HepG2 (cell line): ENCODE results near the gene NFS1. TPM values are rescaled to one million over a fixed set of nuclear protein-coding genes. Genes with fewer than 3 reads are reported as not detected.

ENCODE experiments used
- BHLHE40 ChIP-seq: IDR thresholded peaks from 2 replicates; pipeline ENCODE4 v1.6.1; 2011; ENCODE audit warnings: low read length, improper control_type of control experiment
- DMAP1 ChIP-seq: IDR thresholded peaks from 2 replicates; pipeline ENCODE4 v1.6.1; 2016
- ELF3 ChIP-seq: IDR thresholded peaks from 2 replicates; pipeline ENCODE4 v1.6.1; 2016; ENCODE audit warnings: missing genetic modification reagents, missing compliant biosample characterization
- FOXA1 ChIP-seq, 2 experiments: fragments of 450-650 bp in 1 of 2; sonication (generic) in 1 of 2; formaldehyde crosslinking in 1 of 2; IDR thresholded peaks; 2 replicates each; pipeline versions ENCODE4 v1.4.0 to v1.6.1; 2016 to 2020; ENCODE audit warnings: missing genetic modification reagents in 1 of 2
- GTF3A ChIP-seq: sonication (generic); formaldehyde crosslinking; conservative IDR thresholded peaks from 2 replicates; pipeline ENCODE4 v1.4.0; 2020; ENCODE audit warnings: mild to moderate bottlenecking, missing genetic modification reagents
- HMG20A ChIP-seq: IDR thresholded peaks from 2 replicates; pipeline ENCODE4 v1.6.1; 2016; ENCODE audit warnings: borderline replicate concordance
- RXRB ChIP-seq: IDR thresholded peaks from 2 replicates; pipeline ENCODE4 v1.6.1; 2016; ENCODE audit warnings: borderline replicate concordance, missing genetic modification reagents, missing compliant biosample characterization
- SAP130 ChIP-seq: IDR thresholded peaks from 2 replicates; pipeline ENCODE4 v1.6.1; 2016; ENCODE audit warnings: low read depth
- SMAD9 ChIP-seq: sonication (generic); formaldehyde crosslinking; IDR thresholded peaks from 2 replicates; pipeline ENCODE4 v1.5.1; 2020; ENCODE audit warnings: mild to moderate bottlenecking, missing genetic modification reagents
- ZBTB7A ChIP-seq: sonication (generic); formaldehyde crosslinking; IDR thresholded peaks from 2 replicates; pipeline ENCODE4 v1.8.0; 2022; ENCODE audit warnings: mild to moderate bottlenecking, missing genetic modification reagents
- ZBTB8A ChIP-seq: sonication (generic); formaldehyde crosslinking; IDR thresholded peaks from 2 replicates; pipeline ENCODE4 v1.4.0; 2020; ENCODE audit warnings: mild to moderate bottlenecking, low read depth, missing genetic modification reagents, borderline replicate concordance
- ZNF674 ChIP-seq: sonication (generic); formaldehyde crosslinking; IDR thresholded peaks from 2 replicates; pipeline ENCODE4 v1.5.0; 2020; ENCODE audit warnings: low read depth, mild to moderate bottlenecking, missing genetic modification reagents
- polyA plus RNA-seq, 8 experiments: library from polyadenylated mRNA; depleted of rRNA in 3 of 8; stranded (reverse) in 7 of 8; unstranded in 1 of 8; fragments of >200 nt; fragmentation: Illumina TruSeq in 4 of 8; extraction: Trizol in 4 of 8; gene quantifications; 2 replicates each; pipeline versions ENCODE4 v1.2.1 to v1.2.3, GENCODE V29; 2011 to 2016; ENCODE audit warnings: low read depth in 4 of 8, missing spikeins in 1 of 8, mixed read lengths in 1 of 8; ENCODE audit not compliant: insufficient read depth in 1 of 8
- total RNA-seq, 5 experiments: library from RNA; depleted of rRNA; stranded (reverse); fragments of >200 nt; fragmentation: Illumina TruSeq; extraction: Trizol; gene quantifications; 2 replicates each; pipeline ENCODE4 v1.2.3, GENCODE V29; 2016; ENCODE audit warnings: low read depth in 1 of 5
- TF ChIP-seq, protein P1 (sequence below): IDR thresholded peaks from 2 replicates; pipeline ENCODE4 v1.6.1; 2016; ENCODE audit warnings: mild to moderate bottlenecking
- TF ChIP-seq, protein P2 (sequence below): sonication (generic); formaldehyde crosslinking; conservative IDR thresholded peaks from 2 replicates; pipeline ENCODE4 v1.4.0; 2020; ENCODE audit warnings: missing genetic modification reagents
- TF ChIP-seq, protein P3 (sequence below): sonication (generic); formaldehyde crosslinking; IDR thresholded peaks from 2 replicates; pipeline ENCODE4 v1.4.0; 2020; ENCODE audit warnings: missing genetic modification reagents
- TF ChIP-seq, protein P4 (sequence below): sonication (generic); formaldehyde crosslinking; IDR thresholded peaks from 2 replicates; pipeline ENCODE4 v1.5.0; 2020; ENCODE audit warnings: mild to moderate bottlenecking, missing genetic modification reagents, borderline replicate concordance

The NFS1 gene
- total and polyA plus RNA-seq, 2 of the 13 experiments (the other 11 are each of a cell fraction or from before 2014, with no cell fraction given): 65.9 to 88.1 TPM

DNA sequence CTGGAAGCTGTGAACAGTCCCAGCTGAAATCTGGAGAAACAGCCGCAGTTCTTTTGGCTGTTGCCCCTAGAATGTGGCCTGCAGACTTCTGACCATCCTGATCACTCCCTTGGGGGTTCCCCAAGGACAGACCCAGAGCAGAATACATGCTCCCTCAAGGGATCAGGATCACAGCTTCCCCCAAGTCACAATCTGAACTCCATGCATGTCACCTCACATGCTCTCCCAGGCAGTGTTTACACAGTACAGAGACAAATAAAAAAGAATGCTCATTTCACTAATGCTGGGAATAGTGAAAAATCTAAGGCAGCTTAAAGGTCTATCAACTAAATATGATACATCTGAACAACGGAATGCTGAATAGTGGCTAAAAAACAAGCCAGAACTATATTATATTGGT, 63.1 kb downstream of the NFS1 start (continued):
- TF ChIP-seq ELF3 (CRISPR knock-in tag) (peak; percentile 35; the same call in 1 of the 2 replicates), SMAD9 (CRISPR knock-in tag) (no peak), ZBTB7A (CRISPR knock-in tag) (0 out of 2 replicates have a peak, but pooled peaks have one; percentile 3), HMG20A (0 out of 2 replicates have a peak, but pooled peaks have one; percentile 31), SAP130 (CRISPR knock-in tag) (peak; percentile 55), DMAP1 (no peak), GTF3A (CRISPR knock-in tag) (no peak), ZBTB8A (CRISPR knock-in tag) (no peak), ZNF674 (no peak), BHLHE40 (peak; percentile 43; the same call in 1 of the 2 replicates), RXRB (CRISPR knock-in tag) (peak; percentile 89), FOXA1 (IDR thresholded peaks at IDR 0.05) (no peak), FOXA1 (CRISPR knock-in tag; IDR thresholded peaks at IDR 0.05) (peak; percentile 84)
- TF ChIP-seq, protein P1, sequence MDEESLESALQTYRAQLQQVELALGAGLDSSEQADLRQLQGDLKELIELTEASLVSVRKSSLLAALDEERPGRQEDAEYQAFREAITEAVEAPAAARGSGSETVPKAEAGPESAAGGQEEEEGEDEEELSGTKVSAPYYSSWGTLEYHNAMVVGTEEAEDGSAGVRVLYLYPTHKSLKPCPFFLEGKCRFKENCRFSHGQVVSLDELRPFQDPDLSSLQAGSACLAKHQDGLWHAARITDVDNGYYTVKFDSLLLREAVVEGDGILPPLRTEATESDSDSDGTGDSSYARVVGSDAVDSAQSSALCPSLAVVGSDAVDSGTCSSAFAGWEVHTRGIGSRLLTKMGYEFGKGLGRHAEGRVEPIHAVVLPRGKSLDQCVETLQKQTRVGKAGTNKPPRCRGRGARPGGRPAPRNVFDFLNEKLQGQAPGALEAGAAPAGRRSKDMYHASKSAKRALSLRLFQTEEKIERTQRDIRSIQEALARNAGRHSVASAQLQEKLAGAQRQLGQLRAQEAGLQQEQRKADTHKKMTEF: peak; percentile 39; the same call in 1 of the 2 replicates
- TF ChIP-seq, protein P2, sequence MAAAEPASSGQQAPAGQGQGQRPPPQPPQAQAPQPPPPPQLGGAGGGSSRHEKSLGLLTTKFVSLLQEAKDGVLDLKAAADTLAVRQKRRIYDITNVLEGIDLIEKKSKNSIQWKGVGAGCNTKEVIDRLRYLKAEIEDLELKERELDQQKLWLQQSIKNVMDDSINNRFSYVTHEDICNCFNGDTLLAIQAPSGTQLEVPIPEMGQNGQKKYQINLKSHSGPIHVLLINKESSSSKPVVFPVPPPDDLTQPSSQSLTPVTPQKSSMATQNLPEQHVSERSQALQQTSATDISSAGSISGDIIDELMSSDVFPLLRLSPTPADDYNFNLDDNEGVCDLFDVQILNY (CRISPR knock-in tag): peak; percentile 18; the same call in 1 of the 2 replicates
- TF ChIP-seq, protein P3, sequence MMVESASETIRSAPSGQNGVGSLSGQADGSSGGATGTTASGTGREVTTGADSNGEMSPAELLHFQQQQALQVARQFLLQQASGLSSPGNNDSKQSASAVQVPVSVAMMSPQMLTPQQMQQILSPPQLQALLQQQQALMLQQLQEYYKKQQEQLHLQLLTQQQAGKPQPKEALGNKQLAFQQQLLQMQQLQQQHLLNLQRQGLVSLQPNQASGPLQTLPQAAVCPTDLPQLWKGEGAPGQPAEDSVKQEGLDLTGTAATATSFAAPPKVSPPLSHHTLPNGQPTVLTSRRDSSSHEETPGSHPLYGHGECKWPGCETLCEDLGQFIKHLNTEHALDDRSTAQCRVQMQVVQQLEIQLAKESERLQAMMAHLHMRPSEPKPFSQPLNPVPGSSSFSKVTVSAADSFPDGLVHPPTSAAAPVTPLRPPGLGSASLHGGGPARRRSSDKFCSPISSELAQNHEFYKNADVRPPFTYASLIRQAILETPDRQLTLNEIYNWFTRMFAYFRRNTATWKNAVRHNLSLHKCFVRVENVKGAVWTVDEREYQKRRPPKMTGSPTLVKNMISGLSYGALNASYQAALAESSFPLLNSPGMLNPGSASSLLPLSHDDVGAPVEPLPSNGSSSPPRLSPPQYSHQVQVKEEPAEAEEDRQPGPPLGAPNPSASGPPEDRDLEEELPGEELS (CRISPR knock-in tag): peak; percentile 42; the same call in 1 of the 2 replicates
- TF ChIP-seq, protein P4, sequence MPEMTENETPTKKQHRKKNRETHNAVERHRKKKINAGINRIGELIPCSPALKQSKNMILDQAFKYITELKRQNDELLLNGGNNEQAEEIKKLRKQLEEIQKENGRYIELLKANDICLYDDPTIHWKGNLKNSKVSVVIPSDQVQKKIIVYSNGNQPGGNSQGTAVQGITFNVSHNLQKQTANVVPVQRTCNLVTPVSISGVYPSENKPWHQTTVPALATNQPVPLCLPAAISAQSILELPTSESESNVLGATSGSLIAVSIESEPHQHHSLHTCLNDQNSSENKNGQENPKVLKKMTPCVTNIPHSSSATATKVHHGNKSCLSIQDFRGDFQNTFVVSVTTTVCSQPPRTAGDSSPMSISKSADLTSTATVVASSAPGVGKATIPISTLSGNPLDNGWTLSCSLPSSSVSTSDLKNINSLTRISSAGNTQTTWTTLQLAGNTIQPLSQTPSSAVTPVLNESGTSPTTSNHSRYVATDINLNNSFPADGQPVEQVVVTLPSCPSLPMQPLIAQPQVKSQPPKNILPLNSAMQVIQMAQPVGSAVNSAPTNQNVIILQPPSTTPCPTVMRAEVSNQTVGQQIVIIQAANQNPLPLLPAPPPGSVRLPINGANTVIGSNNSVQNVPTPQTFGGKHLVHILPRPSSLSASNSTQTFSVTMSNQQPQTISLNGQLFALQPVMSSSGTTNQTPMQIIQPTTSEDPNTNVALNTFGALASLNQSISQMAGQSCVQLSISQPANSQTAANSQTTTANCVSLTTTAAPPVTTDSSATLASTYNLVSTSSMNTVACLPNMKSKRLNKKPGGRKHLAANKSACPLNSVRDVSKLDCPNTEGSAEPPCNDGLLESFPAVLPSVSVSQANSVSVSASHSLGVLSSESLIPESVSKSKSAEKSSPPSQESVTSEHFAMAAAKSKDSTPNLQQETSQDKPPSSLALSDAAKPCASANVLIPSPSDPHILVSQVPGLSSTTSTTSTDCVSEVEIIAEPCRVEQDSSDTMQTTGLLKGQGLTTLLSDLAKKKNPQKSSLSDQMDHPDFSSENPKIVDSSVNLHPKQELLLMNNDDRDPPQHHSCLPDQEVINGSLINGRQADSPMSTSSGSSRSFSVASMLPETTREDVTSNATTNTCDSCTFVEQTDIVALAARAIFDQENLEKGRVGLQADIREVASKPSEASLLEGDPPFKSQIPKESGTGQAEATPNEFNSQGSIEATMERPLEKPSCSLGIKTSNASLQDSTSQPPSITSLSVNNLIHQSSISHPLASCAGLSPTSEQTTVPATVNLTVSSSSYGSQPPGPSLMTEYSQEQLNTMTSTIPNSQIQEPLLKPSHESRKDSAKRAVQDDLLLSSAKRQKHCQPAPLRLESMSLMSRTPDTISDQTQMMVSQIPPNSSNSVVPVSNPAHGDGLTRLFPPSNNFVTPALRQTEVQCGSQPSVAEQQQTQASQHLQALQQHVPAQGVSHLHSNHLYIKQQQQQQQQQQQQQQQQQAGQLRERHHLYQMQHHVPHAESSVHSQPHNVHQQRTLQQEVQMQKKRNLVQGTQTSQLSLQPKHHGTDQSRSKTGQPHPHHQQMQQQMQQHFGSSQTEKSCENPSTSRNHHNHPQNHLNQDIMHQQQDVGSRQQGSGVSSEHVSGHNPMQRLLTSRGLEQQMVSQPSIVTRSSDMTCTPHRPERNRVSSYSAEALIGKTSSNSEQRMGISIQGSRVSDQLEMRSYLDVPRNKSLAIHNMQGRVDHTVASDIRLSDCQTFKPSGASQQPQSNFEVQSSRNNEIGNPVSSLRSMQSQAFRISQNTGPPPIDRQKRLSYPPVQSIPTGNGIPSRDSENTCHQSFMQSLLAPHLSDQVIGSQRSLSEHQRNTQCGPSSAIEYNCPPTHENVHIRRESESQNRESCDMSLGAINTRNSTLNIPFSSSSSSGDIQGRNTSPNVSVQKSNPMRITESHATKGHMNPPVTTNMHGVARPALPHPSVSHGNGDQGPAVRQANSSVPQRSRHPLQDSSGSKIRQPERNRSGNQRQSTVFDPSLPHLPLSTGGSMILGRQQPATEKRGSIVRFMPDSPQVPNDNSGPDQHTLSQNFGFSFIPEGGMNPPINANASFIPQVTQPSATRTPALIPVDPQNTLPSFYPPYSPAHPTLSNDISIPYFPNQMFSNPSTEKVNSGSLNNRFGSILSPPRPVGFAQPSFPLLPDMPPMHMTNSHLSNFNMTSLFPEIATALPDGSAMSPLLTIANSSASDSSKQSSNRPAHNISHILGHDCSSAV (CRISPR knock-in tag): no peak
